Tibial nerve (tissue), 4 donors: ENCODE measurements around the gene QSOX2. TPM values are rescaled to one million over a fixed set of nuclear protein-coding genes. Genes with fewer than 3 reads are reported as not detected.
A peak's percentile ranks its signal among the peaks of the same experiment; 100 is the strongest.
"Not testable (repeated sequence)": the region's sequence is repeated elsewhere in the genome, so short reads cannot be mapped to it uniquely, and the experiment has no call there.

Experiments used
- DNase-seq, 2 donors: peaks; one replicate each; pipeline ENCODE4 v3.0.0-alpha.2; 2019; ENCODE audit warnings: low spot score in 2 of 2
- H3K27ac ChIP-seq, 4 donors: fragments of 200-600 bp; sonication (generic) in 3 of 4; one replicate each; pipeline ENCODE4 v1.5.1; 2017 to 2019; ENCODE audit warnings: mild to moderate bottlenecking in 1 of 4
- H3K27me3 ChIP-seq, 2 donors: fragments of 200-600 bp; sonication (generic) in 1 of 2; one replicate each; pipeline versions ENCODE4 v1.5.1 to v1.6.0; 2017 to 2019
- H3K36me3 ChIP-seq, 3 donors: fragments of 200-600 bp; sonication (generic); one replicate each; pipeline ENCODE4 v1.5.1; 2018 to 2019
- H3K4me1 ChIP-seq, 4 donors: fragments of 200-600 bp; sonication (generic) in 3 of 4; one replicate each; pipeline ENCODE4 v1.5.1; 2017 to 2019
- H3K4me3 ChIP-seq, 4 donors: fragments of 200-600 bp; sonication (generic) in 3 of 4; one replicate each; pipeline ENCODE4 v1.5.1; 2017 to 2019; ENCODE audit warnings: mild to moderate bottlenecking in 1 of 4, moderate library complexity in 1 of 4
- H3K9me3 ChIP-seq, 4 donors: fragments of 200-600 bp; sonication (generic) in 3 of 4; one replicate each; pipeline ENCODE4 v1.5.1; 2017 to 2019
- EP300 ChIP-seq, 2 donors: sonication (generic); formaldehyde crosslinking; IDR thresholded peaks; one replicate each; pipeline ENCODE4 v1.6.1; 2017; ENCODE audit warnings: antibody characterized with exemption in 2 of 2, mild to moderate bottlenecking in 1 of 2
- POLR2A ChIP-seq, 2 donors: fragments of 450-650 bp; IDR thresholded peaks; one replicate each; pipeline ENCODE4 v1.6.1; 2017; ENCODE audit warnings: antibody characterized with exemption in 2 of 2, mild to moderate bottlenecking in 2 of 2, moderate library complexity in 2 of 2
- WGBS, 2 donors: methylation state at CpG; one replicate each; pipeline ENCODE4 v1.1.5; 2018; 5-methylcytosine and 5-hydroxymethylcytosine counted together
- total RNA-seq, 4 donors: library from RNA; depleted of rRNA; stranded (reverse); fragments of >200 nt; gene quantifications; one replicate each; pipeline ENCODE4 v1.1.0, GENCODE V29; 2016
- TF ChIP-seq, protein P1 (sequence below), 5 experiments: fragments of 200-600 bp in 3 of 5; fragments of 450-650 bp in 2 of 5; sonication (generic) in 3 of 5; IDR thresholded peaks; one replicate each; pipeline ENCODE4 v1.5.1; 2016 to 2019; ENCODE audit warnings: antibody characterized with exemption in 5 of 5, mild to moderate bottlenecking in 3 of 5, moderate library complexity in 2 of 5

The QSOX2 gene
- total RNA-seq, 4 donors from 2014 or later = 10.2 to 16.8 (median 11.8) TPM

DNA sequence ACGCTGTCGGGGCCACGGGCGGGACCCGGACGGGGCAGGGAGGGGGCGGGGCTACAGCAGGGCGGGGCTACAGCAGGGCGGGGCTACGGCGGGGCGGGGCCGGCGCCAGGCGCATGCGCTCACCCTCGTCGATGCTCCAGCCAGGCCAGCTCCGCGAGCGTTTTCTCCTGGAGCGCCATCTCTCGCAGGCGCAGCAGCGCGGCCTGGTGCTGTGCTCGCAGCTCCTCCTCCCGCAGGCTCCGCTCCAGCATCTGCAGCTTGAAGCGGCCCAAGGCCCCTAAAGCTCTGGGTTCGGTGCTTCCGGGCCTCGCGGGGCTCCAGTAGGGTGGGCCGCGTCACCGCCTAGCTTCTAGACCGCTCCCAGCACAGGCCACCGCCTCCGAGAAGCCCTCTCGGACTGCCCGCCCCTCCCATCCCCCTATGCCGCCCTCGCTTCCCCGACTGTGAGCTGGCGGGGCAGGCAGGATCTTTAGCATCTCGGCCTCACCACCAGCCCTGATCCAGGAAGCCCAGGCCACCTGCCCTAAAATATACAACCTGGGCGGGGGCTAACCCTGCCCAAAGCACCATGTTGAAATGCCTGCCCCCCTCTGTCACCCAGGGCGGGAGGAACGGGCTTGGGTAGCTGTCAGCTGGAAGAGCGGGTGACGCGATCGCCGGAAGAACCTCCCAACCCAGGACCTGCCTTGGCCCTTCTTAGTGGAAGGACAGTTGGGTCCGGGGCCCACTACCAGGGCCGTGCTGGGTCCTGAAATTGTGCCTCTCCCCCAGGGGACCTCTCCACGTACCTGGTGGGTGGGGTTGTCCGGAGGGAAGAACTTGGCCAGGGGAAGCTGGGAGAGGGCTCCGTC, 21.9 kb upstream of the QSOX2 start:
- DNase-seq = peak; percentile 50 to 57
- TF ChIP-seq, protein P1, sequence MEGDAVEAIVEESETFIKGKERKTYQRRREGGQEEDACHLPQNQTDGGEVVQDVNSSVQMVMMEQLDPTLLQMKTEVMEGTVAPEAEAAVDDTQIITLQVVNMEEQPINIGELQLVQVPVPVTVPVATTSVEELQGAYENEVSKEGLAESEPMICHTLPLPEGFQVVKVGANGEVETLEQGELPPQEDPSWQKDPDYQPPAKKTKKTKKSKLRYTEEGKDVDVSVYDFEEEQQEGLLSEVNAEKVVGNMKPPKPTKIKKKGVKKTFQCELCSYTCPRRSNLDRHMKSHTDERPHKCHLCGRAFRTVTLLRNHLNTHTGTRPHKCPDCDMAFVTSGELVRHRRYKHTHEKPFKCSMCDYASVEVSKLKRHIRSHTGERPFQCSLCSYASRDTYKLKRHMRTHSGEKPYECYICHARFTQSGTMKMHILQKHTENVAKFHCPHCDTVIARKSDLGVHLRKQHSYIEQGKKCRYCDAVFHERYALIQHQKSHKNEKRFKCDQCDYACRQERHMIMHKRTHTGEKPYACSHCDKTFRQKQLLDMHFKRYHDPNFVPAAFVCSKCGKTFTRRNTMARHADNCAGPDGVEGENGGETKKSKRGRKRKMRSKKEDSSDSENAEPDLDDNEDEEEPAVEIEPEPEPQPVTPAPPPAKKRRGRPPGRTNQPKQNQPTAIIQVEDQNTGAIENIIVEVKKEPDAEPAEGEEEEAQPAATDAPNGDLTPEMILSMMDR (IDR thresholded peaks at IDR 0.05) = peak in 1 of 5 experiments; percentile 16
- peak in 1 of 2 donors; percentile 18 for TF ChIP-seq EP300 (IDR thresholded peaks at IDR 0.05)
- peak in 1 of 2 donors; percentile 45 for TF ChIP-seq POLR2A (IDR thresholded peaks at IDR 0.05)
- WGBS, 2 donors = 7 to 11% methylated on average over 28 to 52 of the region's 60 CpGs
- no peaks in the 10 kb centered on the region for H3K9me3 ChIP-seq
- no peaks in the 10 kb centered on the region for H3K27me3 ChIP-seq
- peak overlapping the region; percentile 31 to 51 (median 42) for H3K4me3 ChIP-seq
- peaks cover 0 to 13% (median 4%) of the 10 kb centered on the region in 4 donors for H3K4me1 ChIP-seq
- H3K27ac ChIP-seq = peak overlapping the region in 2 of 4 donors; percentile 22 to 58
- no peaks in the 10 kb centered on the region for H3K36me3 ChIP-seq

DNA sequence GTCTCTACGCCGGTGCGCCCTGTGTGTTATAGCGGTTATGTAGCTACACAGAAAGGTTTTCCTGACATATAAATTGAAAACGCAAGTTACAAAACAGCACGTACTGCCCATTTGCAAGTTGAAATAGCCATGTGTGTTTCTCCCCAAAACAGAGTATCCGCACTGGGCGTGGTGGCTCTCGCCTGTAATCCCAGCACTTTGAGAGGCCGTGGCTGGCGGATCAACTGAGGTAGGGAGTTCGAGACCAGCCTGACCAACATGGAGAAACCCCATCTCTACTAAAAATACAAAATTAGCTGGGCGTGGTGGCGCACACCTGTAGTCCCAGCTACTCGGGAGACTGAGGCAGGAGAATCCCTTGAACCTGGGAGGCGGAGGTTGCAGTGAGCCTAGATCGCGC, 21.0 kb upstream of the QSOX2 start:
- peak overlapping the region in 3 of 4 donors; percentile 19 to 51 (median 36) for H3K4me3 ChIP-seq
- WGBS, 2 donors = 87 to 91% methylated on average over 18 of the region's 18 CpGs

DNA sequence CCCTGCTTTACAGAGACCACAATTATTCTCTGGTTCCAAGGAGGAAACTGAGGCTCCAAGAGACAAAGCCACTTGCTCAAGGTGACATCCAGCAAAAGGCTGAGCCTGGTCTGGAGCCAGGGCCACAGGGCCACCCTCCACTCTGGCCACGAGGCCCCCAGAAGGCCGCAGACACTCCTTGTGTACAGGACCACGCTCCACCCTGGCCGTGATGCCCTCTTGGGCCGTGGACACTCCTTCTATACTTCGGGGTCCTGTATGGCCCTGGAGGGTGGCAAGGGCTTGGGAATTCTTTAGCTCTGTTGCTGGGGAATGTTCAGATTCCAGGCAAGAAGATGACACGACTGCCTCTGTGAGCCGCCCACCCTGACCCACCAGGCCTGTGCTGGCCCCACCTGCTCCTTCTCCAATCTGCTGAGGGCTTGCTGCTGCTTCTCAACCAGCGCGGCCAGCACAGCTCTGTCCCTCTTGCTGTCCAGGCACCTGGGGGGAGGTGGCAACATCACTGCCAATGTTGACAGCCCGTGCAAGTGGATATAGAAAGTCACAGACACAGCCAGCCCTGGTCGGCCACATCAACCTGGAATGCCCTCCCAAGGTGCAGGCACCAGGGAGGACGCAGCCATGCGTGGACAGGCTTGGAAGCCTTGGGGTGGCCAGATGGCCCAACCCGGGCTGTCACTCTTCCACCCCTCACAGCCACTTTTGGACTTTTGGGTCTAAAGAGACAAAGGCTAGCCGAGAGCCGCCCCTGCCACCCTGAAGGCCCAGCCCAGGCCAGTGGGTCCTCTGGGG, 20.1 kb upstream of the QSOX2 start:
- Histone ChIP-seq H3K4me1 (peaks cover 0 to 13% (median 4%) of the 10 kb centered on the region in 4 donors), H3K27ac (no peak overlapping the region), H3K4me3 (no peak overlapping the region), H3K36me3 (no peaks in the 10 kb centered on the region), H3K9me3 (no peaks in the 10 kb centered on the region), H3K27me3 (no peaks in the 10 kb centered on the region)
- no peak for DNase-seq
- 85 to 86% methylated on average over 9 to 12 of the region's 17 CpGs for WGBS, 2 donors
- TF ChIP-seq EP300 (IDR thresholded peaks at IDR 0.05) = no peak
- TF ChIP-seq, protein P1 (IDR thresholded peaks at IDR 0.05) = no peak
- TF ChIP-seq POLR2A (IDR thresholded peaks at IDR 0.05) = no peak

More for the DNA sequence above, 21.0 kb upstream of the QSOX2 start:
- not testable (repeated sequence) for H3K27me3 ChIP-seq, H3K36me3 ChIP-seq, H3K9me3 ChIP-seq, DNase-seq
- Histone ChIP-seq H3K27ac (peak overlapping the region in 1 of 4 donors; percentile 58), H3K4me1 (peaks cover 0 to 13% (median 4%) of the 10 kb centered on the region in 4 donors)

DNA sequence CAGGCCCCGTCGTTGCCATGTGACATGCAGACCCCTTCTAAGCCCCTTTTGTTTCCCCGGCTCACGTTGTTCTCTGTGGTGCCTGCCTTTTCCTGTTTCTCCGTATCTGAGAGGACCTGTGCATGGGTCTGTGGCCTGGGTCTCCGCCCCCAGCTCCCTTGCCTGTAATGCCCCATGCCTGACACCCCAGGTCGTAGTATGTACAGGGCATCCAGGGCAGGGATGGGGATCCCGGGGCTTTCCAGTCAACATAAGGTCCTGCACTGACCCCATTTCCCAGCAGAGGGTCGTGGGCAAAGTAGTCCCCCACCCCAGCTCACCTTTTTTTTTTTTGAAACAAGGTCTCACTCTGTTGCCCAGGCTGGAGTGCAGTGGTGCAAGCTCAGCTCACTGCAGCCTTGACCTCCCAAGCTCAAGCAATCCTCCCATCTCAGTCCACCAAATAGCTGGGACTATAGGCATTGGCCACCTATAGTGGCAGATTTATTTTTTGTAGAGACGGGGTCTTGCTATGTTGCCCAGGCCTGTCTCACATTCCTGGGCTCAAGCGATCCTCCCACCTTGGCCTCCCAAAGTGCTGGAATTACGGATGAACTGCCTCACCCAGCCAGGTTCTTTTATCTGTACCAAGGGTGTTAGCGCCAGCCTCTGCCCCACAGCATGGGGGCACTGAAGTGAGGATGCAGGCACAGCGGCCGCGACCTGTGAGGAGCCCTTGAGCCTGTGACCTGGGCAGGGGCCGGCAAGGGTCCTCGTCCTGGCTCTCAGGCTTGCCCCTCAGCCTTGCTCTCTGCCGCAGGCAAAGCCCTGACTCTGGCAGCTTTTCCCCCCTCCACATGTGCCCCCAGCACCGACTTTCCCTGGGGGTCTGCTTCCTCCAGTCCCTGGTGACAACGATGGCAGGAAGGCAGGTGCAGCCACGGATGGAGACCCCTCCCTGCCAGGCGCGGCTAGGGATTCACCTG, 19.1 kb upstream of the QSOX2 start:
- H3K4me1 ChIP-seq = peaks cover 0 to 13% (median 4%) of the 10 kb centered on the region in 4 donors
- H3K9me3 ChIP-seq = no peaks in the 10 kb centered on the region
- no peak overlapping the region for H3K27ac ChIP-seq
- WGBS, 2 donors = 74 to 76% methylated on average over 24 of the region's 24 CpGs
- H3K36me3 ChIP-seq = no peaks in the 10 kb centered on the region
- no peak overlapping the region for H3K4me3 ChIP-seq
- no peak for DNase-seq
- TF ChIP-seq EP300 (IDR thresholded peaks at IDR 0.05) = no peak
- TF ChIP-seq, protein P1 (IDR thresholded peaks at IDR 0.05) = no peak
- TF ChIP-seq POLR2A (IDR thresholded peaks at IDR 0.05) = no peak
- no peaks in the 10 kb centered on the region for H3K27me3 ChIP-seq

DNA sequence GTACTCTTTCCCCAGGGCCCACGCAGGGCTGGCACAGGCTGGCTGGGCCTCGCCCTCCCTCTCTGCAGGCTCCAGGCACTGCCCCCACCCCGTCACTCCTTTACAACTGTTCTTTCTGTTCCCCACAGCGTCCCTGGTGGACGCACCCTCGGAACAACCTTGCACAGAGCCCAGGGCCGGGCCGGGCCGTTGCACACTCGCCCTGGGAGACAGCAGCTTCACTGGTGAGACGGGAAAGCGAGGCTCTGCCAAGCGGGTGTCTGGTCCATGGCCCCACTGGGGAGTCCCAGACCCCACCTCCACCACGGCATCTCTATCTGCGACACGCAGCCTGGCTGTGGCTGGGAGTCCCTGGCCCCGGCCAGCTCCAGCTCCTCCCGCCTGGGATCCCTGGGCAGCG, 18.4 kb upstream of the QSOX2 start:
- TF ChIP-seq POLR2A (IDR thresholded peaks at IDR 0.05) (no peak), EP300 (IDR thresholded peaks at IDR 0.05) (no peak)
- TF ChIP-seq, protein P1 (IDR thresholded peaks at IDR 0.05) = no peak
- H3K9me3 ChIP-seq = no peaks in the 10 kb centered on the region
- no peak for DNase-seq
- H3K27ac ChIP-seq = no peak overlapping the region
- no peak overlapping the region for H3K4me3 ChIP-seq
- no peaks in the 10 kb centered on the region for H3K27me3 ChIP-seq
- 48 to 69% methylated on average over 17 of the region's 19 CpGs for WGBS, 2 donors
- H3K36me3 ChIP-seq = no peaks in the 10 kb centered on the region
- peaks cover 0 to 13% (median 4%) of the 10 kb centered on the region in 4 donors for H3K4me1 ChIP-seq
